ENCODE results near the gene BBC3.

- TF ChIP-seq, protein P1, sequence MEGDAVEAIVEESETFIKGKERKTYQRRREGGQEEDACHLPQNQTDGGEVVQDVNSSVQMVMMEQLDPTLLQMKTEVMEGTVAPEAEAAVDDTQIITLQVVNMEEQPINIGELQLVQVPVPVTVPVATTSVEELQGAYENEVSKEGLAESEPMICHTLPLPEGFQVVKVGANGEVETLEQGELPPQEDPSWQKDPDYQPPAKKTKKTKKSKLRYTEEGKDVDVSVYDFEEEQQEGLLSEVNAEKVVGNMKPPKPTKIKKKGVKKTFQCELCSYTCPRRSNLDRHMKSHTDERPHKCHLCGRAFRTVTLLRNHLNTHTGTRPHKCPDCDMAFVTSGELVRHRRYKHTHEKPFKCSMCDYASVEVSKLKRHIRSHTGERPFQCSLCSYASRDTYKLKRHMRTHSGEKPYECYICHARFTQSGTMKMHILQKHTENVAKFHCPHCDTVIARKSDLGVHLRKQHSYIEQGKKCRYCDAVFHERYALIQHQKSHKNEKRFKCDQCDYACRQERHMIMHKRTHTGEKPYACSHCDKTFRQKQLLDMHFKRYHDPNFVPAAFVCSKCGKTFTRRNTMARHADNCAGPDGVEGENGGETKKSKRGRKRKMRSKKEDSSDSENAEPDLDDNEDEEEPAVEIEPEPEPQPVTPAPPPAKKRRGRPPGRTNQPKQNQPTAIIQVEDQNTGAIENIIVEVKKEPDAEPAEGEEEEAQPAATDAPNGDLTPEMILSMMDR (IDR thresholded peaks at IDR 0.05) = no peak
- TF ChIP-seq EZH2 (IDR thresholded peaks at IDR 0.05) (no peak), EZH2phosphoT487 (IDR thresholded peaks at IDR 0.05) (no peak)
Observed at GRCh38 chr19:47274891-47275761, 44.1 kb upstream of the BBC3 start.

All from neural progenitor cell (in vitro differentiated cells).